Prostate gland (tissue), 2 donors: ENCODE measurements around the gene RABAC1. TPM values are rescaled to one million over a fixed set of nuclear protein-coding genes. Genes with fewer than 3 reads are reported as not detected.

Experiments
- DNase-seq: peaks from one replicate; pipeline ENCODE4 v3.0.0-alpha.2; 2019; ENCODE audit warnings: low spot score
- H3K27ac ChIP-seq, 2 donors: fragments of 200-600 bp; sonication (generic); 2 replicates each; pipeline ENCODE4 v1.5.1; 2017 to 2019
- H3K27me3 ChIP-seq: fragments of 200-600 bp; sonication (generic); replicated peaks from 2 replicates; pipeline ENCODE4 v1.5.1; 2019; ENCODE audit not compliant: insufficient read depth
- H3K36me3 ChIP-seq, 2 donors: fragments of 200-600 bp; sonication (generic); 1 replicate in 1 of 2; 2 replicates in 1 of 2; pipeline versions ENCODE4 v1.5.1 to v1.8.1; 2017 to 2019
- H3K4me1 ChIP-seq: fragments of 200-600 bp; sonication (generic); replicated peaks from 2 replicates; pipeline ENCODE4 v1.5.1; 2019
- H3K4me3 ChIP-seq, 2 donors: fragments of 200-600 bp; sonication (generic); 2 replicates each; pipeline ENCODE4 v1.5.1; 2017 to 2019
- H3K9me3 ChIP-seq: fragments of 200-600 bp; sonication (generic); 2 replicates; pipeline ENCODE4 v1.5.1; 2017
- POLR2A ChIP-seq: fragments of 450-650 bp; IDR thresholded peaks from one replicate; pipeline ENCODE4 v1.6.1; 2016; ENCODE audit warnings: antibody characterized with exemption, mild to moderate bottlenecking
- WGBS: methylation state at CpG from one replicate; pipeline ENCODE4 v1.1.5; 2018; 5-methylcytosine and 5-hydroxymethylcytosine counted together
- intact Hi-C: fragments of 100-400 bp; cut with DNase I; formaldehyde crosslinking; loops from one replicate; pipeline ENCODE4 v1.14.2; 2022
- total RNA-seq, 2 donors: library from RNA; depleted of rRNA; stranded (reverse); fragments of >200 nt; gene quantifications; one replicate each; pipeline ENCODE4 v1.1.0, GENCODE V29; 2016

RABAC1 gene
- total RNA-seq, 2 donors from 2014 or later: 153 to 168 TPM

DNA sequence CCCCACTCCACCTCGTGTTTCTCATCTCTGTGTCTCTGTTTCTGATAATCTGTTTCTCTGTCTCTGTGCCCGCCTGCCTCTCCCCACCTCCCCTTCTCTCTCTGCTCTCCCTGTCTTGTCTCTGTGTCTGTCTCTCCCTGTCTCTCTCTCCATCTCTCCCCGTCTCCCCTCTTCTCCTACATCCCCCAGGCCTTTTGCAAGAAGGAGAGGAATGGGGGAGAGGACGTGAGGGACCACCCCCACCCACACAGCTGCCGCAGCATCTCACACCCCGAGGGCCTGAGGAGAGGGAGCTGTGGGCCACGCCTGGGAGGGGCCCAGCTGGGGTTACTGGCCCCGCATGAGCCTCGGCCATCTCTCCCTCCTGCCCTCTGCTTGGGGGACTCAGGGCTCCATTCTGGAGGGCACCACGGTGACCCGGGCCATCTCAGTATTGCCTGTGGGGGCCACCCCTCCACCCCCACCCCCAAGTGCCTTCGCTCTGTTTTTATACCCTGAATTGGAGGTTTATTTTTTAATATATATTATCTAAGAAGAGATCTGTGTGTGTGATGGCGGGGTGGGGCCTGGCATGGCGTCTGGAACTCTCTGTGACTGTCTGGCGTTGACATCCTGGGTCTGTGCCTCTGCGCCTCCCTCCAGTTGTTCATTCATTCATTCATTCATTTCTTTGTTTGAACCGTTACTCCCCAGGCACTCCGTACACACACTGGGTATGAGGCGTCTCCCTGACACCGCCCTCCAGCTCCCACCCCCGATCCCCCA is 52.0 kb downstream of the RABAC1 start:
- TF ChIP-seq POLR2A: no peak
- no peak overlapping the region for H3K4me3 ChIP-seq
- intact Hi-C loops: no loop called here
- peaks cover 5% of the 10 kb centered on the region for H3K4me1 ChIP-seq
- no peak overlapping the region for H3K27ac ChIP-seq
- H3K36me3 ChIP-seq: peaks cover 2 to 12% of the 10 kb centered on the region in 2 donors
- 68% methylated on average over 20 of the region's 21 CpGs for WGBS
- H3K9me3 ChIP-seq: no peaks in the 10 kb centered on the region
- DNase-seq: no peak
- no peaks in the 10 kb centered on the region for H3K27me3 ChIP-seq

Other genes with a start within 250 kb of the RABAC1 start
- 1 to 10 TPM; 2.5 to 6.3 TPM for gene CEACAM6, start 203.8 kb downstream of the RABAC1 start, total RNA-seq
- under 1 TPM in 1 of 2 donors, not detected in 1; 0.59 TPM for gene CEACAM3, start 162.7 kb downstream of the RABAC1 start, total RNA-seq
- gene LYPD4, start 114.6 kb downstream of the RABAC1 start, total RNA-seq: 1 to 10 TPM in 1 of 2 donors, not detected in 1; 6.6 TPM
- 1 to 10 TPM in 1 of 2 donors, not detected in 1; 9.6 TPM for gene DMRTC2, start 114.3 kb downstream of the RABAC1 start, total RNA-seq
- 1,000 to 10,000 TPM; 1,179 to 1,248 TPM for gene RPS19, start 99.1 kb downstream of the RABAC1 start, total RNA-seq
- under 1 TPM in 1 of 2 donors, not detected in 1; 0.59 TPM for gene CD79A, start 82.0 kb downstream of the RABAC1 start, total RNA-seq
- 10 to 100 TPM; 57.1 to 65.6 TPM for gene ARHGEF1, start 76.1 kb downstream of the RABAC1 start, total RNA-seq
- 1 to 10 TPM in 1 of 2 donors, under 1 TPM in 1; 0.36 to 1.9 TPM for gene ERFL, start 30.9 kb downstream of the RABAC1 start, total RNA-seq
- gene ATP1A3, start 34.9 kb upstream of the RABAC1 start, total RNA-seq: 1 to 10 TPM in 1 of 2 donors, under 1 TPM in 1; 0.27 to 3.7 TPM
- 10 to 100 TPM in 1 of 2 donors, 1 to 10 TPM in 1; 1.3 to 25.2 TPM for gene GRIK5, start 110.9 kb upstream of the RABAC1 start, total RNA-seq
- gene ZNF574, start 116.8 kb upstream of the RABAC1 start, total RNA-seq: 10 to 100 TPM; 24.4 to 44.1 TPM
- 10 to 100 TPM in 1 of 2 donors, 1 to 10 TPM in 1; 3.4 to 17.4 TPM for gene POU2F2, start 173.1 kb upstream of the RABAC1 start, total RNA-seq